ENCODE data around the gene CCNL2.

Gene CCNL2

DNA sequence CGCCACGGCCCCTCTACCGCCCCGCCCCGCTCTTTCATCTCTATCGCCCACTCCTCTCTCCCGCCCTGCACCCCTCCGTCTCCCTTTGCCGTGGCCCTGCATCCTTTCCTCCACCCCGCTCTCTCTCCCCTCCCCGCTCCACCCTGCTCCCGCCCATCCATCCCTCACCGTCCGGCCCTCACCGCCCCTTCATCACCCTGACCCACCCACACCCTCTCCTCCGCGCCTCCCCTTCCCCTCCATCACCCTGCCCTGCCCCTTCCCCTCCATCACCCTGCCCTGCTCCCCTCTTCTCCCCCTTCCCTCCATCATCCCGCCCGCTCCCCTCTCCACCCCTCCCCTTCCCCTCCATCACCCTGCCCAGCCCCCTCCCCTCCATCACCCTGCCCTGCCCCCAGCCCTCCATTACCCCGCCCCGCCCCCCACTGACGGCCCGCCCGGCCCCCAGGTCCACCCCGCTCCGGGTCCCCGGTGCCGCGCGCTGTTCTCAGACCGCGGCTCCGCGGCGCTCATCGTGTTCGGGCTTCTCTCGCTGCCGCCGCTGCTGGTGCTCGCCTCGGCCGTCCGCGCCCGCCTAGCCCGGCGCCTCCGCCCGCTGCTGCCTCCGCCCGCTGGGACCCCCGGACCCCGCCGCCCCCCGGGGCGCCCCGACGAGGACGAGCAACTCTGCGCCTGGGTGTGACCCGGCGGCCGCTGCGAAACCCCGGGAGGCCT, 28.1 kb upstream of the CCNL2 start (continued):
- TF ChIP-seq, protein P1, sequence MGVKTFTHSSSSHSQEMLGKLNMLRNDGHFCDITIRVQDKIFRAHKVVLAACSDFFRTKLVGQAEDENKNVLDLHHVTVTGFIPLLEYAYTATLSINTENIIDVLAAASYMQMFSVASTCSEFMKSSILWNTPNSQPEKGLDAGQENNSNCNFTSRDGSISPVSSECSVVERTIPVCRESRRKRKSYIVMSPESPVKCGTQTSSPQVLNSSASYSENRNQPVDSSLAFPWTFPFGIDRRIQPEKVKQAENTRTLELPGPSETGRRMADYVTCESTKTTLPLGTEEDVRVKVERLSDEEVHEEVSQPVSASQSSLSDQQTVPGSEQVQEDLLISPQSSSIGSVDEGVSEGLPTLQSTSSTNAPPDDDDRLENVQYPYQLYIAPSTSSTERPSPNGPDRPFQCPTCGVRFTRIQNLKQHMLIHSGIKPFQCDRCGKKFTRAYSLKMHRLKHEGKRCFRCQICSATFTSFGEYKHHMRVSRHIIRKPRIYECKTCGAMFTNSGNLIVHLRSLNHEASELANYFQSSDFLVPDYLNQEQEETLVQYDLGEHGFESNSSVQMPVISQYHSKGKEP (tag by site-specific recombination; IDR thresholded peaks at IDR 0.05) = no peak
- TF ChIP-seq ZBTB7A (tag by site-specific recombination; IDR thresholded peaks at IDR 0.05; ENCODE audit: low read depth) (peak; percentile 53; the same call in 1 of the 2 replicates), KLF10 (tag by site-specific recombination; IDR thresholded peaks at IDR 0.05) (no peak), ZNF555 (tag by site-specific recombination; conservative IDR thresholded peaks at IDR 0.05) (no peak), WT1 (tag by site-specific recombination; IDR thresholded peaks at IDR 0.05) (peak; percentile 81), ZEB2 (tag by site-specific recombination; IDR thresholded peaks at IDR 0.05) (no peak), SP2 (tag by site-specific recombination; IDR thresholded peaks at IDR 0.05) (peak; percentile 63), SP3 (tag by site-specific recombination; IDR thresholded peaks at IDR 0.05) (peak; percentile 66), SP7 (tag by site-specific recombination; IDR thresholded peaks at IDR 0.05) (peak; percentile 75), ZNF670 (tag by site-specific recombination; IDR thresholded peaks at IDR 0.05; ENCODE audit: low read depth) (no peak), ZBTB17 (tag by site-specific recombination; IDR thresholded peaks at IDR 0.05) (no peak), KLF8 (tag by site-specific recombination; IDR thresholded peaks at IDR 0.05) (peak; percentile 90), ZNF114 (tag by site-specific recombination; IDR thresholded peaks at IDR 0.05) (no peak), ZNF660 (tag by site-specific recombination; IDR thresholded peaks at IDR 0.05) (no peak), ZNF600 (tag by site-specific recombination; IDR thresholded peaks at IDR 0.05) (peak; percentile 53; the same call in 1 of the 2 replicates), ZNF473 (tag by site-specific recombination; IDR thresholded peaks at IDR 0.05) (no peak), ZNF146 (tag by site-specific recombination; IDR thresholded peaks at IDR 0.05) (0 out of 2 replicates have a peak, but pooled peaks have one; percentile 5), ZNF610 (tag by site-specific recombination; IDR thresholded peaks at IDR 0.05; ENCODE audit: borderline replicate concordance) (no peak), KLF1 (tag by site-specific recombination; IDR thresholded peaks at IDR 0.05) (peak; percentile 100), ZNF2 (tag by site-specific recombination; IDR thresholded peaks at IDR 0.05) (no peak), EGR2 (tag by site-specific recombination; IDR thresholded peaks at IDR 0.05; ENCODE audit: low read depth) (peak; percentile 88), ZBTB8A (tag by site-specific recombination; IDR thresholded peaks at IDR 0.05) (peak; percentile 73), ZNF707 (tag by site-specific recombination; IDR thresholded peaks at IDR 0.05) (no peak), ZFP41 (tag by site-specific recombination; IDR thresholded peaks at IDR 0.05; ENCODE audit: borderline replicate concordance) (no peak)
- TF ChIP-seq, protein P2, sequence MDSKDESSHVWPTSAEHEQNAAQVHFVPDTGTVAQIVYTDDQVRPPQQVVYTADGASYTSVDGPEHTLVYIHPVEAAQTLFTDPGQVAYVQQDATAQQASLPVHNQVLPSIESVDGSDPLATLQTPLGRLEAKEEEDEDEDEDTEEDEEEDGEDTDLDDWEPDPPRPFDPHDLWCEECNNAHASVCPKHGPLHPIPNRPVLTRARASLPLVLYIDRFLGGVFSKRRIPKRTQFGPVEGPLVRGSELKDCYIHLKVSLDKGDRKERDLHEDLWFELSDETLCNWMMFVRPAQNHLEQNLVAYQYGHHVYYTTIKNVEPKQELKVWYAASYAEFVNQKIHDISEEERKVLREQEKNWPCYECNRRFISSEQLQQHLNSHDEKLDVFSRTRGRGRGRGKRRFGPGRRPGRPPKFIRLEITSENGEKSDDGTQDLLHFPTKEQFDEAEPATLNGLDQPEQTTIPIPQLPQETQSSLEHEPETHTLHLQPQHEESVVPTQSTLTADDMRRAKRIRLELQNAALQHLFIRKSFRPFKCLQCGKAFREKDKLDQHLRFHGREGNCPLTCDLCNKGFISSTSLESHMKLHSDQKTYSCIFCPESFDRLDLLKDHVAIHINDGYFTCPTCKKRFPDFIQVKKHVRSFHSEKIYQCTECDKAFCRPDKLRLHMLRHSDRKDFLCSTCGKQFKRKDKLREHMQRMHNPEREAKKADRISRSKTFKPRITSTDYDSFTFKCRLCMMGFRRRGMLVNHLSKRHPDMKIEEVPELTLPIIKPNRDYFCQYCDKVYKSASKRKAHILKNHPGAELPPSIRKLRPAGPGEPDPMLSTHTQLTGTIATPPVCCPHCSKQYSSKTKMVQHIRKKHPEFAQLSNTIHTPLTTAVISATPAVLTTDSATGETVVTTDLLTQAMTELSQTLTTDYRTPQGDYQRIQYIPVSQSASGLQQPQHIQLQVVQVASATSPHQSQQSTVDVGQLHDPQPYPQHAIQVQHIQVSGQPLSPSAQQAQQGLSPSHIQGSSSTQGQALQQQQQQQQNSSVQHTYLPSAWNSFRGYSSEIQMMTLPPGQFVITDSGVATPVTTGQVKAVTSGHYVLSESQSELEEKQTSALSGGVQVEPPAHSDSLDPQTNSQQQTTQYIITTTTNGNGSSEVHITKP (tag by site-specific recombination; IDR thresholded peaks at IDR 0.05) = 0 out of 2 replicates have a peak, but pooled peaks have one; percentile 6
- TF ChIP-seq, protein P3, sequence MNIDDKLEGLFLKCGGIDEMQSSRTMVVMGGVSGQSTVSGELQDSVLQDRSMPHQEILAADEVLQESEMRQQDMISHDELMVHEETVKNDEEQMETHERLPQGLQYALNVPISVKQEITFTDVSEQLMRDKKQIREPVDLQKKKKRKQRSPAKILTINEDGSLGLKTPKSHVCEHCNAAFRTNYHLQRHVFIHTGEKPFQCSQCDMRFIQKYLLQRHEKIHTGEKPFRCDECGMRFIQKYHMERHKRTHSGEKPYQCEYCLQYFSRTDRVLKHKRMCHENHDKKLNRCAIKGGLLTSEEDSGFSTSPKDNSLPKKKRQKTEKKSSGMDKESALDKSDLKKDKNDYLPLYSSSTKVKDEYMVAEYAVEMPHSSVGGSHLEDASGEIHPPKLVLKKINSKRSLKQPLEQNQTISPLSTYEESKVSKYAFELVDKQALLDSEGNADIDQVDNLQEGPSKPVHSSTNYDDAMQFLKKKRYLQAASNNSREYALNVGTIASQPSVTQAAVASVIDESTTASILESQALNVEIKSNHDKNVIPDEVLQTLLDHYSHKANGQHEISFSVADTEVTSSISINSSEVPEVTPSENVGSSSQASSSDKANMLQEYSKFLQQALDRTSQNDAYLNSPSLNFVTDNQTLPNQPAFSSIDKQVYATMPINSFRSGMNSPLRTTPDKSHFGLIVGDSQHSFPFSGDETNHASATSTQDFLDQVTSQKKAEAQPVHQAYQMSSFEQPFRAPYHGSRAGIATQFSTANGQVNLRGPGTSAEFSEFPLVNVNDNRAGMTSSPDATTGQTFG (tag by site-specific recombination; IDR thresholded peaks at IDR 0.05; ENCODE audit: borderline replicate concordance) = no peak
- TF ChIP-seq, protein P4, sequence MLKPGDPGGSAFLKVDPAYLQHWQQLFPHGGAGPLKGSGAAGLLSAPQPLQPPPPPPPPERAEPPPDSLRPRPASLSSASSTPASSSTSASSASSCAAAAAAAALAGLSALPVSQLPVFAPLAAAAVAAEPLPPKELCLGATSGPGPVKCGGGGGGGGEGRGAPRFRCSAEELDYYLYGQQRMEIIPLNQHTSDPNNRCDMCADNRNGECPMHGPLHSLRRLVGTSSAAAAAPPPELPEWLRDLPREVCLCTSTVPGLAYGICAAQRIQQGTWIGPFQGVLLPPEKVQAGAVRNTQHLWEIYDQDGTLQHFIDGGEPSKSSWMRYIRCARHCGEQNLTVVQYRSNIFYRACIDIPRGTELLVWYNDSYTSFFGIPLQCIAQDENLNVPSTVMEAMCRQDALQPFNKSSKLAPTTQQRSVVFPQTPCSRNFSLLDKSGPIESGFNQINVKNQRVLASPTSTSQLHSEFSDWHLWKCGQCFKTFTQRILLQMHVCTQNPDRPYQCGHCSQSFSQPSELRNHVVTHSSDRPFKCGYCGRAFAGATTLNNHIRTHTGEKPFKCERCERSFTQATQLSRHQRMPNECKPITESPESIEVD (tag by site-specific recombination; IDR thresholded peaks at IDR 0.05) = no peak
- TF ChIP-seq, protein P5, sequence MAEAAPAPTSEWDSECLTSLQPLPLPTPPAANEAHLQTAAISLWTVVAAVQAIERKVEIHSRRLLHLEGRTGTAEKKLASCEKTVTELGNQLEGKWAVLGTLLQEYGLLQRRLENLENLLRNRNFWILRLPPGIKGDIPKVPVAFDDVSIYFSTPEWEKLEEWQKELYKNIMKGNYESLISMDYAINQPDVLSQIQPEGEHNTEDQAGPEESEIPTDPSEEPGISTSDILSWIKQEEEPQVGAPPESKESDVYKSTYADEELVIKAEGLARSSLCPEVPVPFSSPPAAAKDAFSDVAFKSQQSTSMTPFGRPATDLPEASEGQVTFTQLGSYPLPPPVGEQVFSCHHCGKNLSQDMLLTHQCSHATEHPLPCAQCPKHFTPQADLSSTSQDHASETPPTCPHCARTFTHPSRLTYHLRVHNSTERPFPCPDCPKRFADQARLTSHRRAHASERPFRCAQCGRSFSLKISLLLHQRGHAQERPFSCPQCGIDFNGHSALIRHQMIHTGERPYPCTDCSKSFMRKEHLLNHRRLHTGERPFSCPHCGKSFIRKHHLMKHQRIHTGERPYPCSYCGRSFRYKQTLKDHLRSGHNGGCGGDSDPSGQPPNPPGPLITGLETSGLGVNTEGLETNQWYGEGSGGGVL (tag by site-specific recombination; IDR thresholded peaks at IDR 0.05) = peak; percentile 54
